ENCODE results near the gene UNC119. TPM values are rescaled to one million over a fixed set of nuclear protein-coding genes. Genes with fewer than 3 reads are reported as not detected.

UNC119 gene
- total and polyA plus RNA-seq, 9 donors: 14.4 to 27.3 (median 19.3) TPM

DNA sequence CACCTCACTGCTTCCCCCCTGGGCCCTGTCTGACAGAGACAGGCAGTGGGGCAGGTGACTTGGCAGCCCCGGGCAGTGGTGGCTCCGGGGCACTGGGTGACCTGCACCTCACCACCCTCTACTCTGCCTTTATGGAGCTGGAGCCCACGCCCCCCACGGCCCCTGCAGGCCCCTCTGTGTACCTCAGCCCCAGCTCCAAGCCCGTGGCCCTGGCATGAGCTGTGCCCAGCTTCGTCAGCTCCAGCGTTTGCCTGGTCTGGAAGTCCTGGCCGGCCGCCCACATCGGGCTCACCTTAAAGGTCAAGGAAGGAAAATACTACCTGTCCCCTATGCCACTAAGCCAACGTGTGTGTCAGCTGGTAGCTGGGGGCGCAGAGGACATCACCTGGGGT lies 15.2 kb downstream of the UNC119 start:
- DNase-seq: no peak
- intact Hi-C loops (cut with DNase I): no loop called here
- 68 to 86% (median 68%) methylated on average over 9 to 12 of the region's 12 CpGs for WGBS, 3 donors

DNA sequence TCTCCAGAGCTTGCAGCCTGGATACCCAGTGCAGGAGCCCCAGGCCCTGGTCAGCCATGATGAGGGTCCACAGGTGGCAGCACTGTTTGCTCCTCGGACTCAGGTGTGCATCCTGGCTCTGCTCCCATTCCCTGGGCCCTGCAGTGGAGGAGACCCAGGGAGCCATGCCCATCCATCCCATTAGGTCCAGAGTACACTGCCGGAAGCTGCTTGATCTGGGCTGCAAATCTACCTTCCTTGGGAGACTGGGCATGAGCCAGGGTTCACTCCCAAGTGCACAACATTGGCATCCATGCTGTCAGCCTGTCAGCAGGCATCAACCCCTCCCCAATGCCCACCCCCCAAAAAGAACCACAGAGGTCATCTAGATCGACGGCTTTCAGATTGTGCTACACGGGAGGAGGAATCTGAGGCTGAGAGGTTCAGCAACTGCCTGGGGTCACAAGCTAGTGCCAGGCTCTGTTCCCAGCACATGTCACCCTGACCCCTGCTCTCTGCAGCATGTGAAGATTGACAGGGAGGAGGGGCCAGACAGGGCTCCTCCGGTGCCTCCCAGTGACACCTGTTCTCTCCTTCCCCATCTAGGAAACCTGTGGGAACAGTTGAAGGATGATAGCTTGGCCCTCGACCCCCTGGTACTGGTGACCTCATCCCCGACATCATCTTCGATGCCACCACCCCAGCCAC lies 15.7 kb downstream of the UNC119 start:
- Histone ChIP-seq H3K27ac (no peak overlapping the region), H3K27me3 (no peaks in the 10 kb centered on the region), H3K9me3 (no peaks in the 10 kb centered on the region), H3K4me1 (ENCODE audit: insufficient read depth) (no peaks in the 10 kb centered on the region), H3K36me3 (no peaks in the 10 kb centered on the region), H3K4me3 (no peak overlapping the region)
- WGBS, 3 donors: 55 to 65% (median 58%) methylated on average over 9 of the region's 9 CpGs
- TF ChIP-seq EP300 (IDR thresholded peaks at IDR 0.05) (no peak), POLR2A (IDR thresholded peaks at IDR 0.05) (no peak)
- TF ChIP-seq, protein P1, sequence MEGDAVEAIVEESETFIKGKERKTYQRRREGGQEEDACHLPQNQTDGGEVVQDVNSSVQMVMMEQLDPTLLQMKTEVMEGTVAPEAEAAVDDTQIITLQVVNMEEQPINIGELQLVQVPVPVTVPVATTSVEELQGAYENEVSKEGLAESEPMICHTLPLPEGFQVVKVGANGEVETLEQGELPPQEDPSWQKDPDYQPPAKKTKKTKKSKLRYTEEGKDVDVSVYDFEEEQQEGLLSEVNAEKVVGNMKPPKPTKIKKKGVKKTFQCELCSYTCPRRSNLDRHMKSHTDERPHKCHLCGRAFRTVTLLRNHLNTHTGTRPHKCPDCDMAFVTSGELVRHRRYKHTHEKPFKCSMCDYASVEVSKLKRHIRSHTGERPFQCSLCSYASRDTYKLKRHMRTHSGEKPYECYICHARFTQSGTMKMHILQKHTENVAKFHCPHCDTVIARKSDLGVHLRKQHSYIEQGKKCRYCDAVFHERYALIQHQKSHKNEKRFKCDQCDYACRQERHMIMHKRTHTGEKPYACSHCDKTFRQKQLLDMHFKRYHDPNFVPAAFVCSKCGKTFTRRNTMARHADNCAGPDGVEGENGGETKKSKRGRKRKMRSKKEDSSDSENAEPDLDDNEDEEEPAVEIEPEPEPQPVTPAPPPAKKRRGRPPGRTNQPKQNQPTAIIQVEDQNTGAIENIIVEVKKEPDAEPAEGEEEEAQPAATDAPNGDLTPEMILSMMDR (IDR thresholded peaks at IDR 0.05): no peak
- DNase-seq: no peak
- intact Hi-C loops (cut with DNase I): no loop called here

More for the DNA sequence above, 15.2 kb downstream of the UNC119 start:
- Histone ChIP-seq H3K4me3 (no peak overlapping the region), H3K27me3 (no peaks in the 10 kb centered on the region), H3K36me3 (no peaks in the 10 kb centered on the region), H3K4me1 (ENCODE audit: insufficient read depth) (no peaks in the 10 kb centered on the region), H3K27ac (no peak overlapping the region), H3K9me3 (no peaks in the 10 kb centered on the region)
- TF ChIP-seq, protein P1 (IDR thresholded peaks at IDR 0.05): no peak
- TF ChIP-seq POLR2A (IDR thresholded peaks at IDR 0.05) (no peak), EP300 (IDR thresholded peaks at IDR 0.05) (no peak)

DNA sequence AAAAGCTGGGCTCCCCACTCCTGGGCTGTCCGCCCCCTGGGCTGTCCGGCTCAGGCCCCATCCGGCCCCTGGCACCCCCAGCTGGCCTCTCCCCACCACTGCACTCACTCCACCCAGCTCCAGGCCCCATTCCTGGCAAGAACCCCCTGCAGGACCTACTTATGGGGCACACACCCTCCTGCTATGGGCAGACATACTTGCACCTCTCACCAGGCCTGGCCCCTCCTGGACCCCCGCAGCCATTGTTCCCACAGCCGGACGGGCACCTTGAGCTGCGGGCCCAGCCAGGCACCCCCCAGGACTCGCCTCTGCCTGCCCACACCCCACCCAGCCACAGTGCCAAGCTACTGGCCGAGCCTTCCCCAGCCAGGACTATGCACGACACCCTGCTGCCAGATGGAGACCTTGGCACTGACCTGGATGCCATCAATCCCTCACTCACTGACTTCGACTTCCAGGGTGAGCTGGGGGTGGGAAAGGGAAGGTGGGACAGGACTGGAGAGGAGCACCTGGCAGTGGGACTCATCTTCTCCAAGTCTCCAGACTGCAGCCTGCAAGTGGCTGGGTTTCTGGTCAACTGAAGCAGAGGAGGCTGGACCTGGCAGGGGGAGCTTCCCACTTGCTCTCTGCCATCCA lies 17.6 kb downstream of the UNC119 start:
- no peak overlapping the region for H3K27ac ChIP-seq
- no peak overlapping the region for H3K4me3 ChIP-seq
- no peaks in the 10 kb centered on the region for H3K36me3 ChIP-seq
- no peaks in the 10 kb centered on the region for H3K9me3 ChIP-seq
- no peaks in the 10 kb centered on the region for H3K4me1 ChIP-seq (ENCODE audit: insufficient read depth)
- intact Hi-C loops (cut with DNase I): no loop called here
- no peak for DNase-seq
- H3K27me3 ChIP-seq: no peaks in the 10 kb centered on the region
- WGBS, 3 donors: 77 to 85% (median 80%) methylated on average over 11 of the region's 11 CpGs
- no peak for TF ChIP-seq POLR2A (IDR thresholded peaks at IDR 0.05)
- no peak for TF ChIP-seq EP300 (IDR thresholded peaks at IDR 0.05)
- TF ChIP-seq, protein P1 (IDR thresholded peaks at IDR 0.05): no peak

DNA sequence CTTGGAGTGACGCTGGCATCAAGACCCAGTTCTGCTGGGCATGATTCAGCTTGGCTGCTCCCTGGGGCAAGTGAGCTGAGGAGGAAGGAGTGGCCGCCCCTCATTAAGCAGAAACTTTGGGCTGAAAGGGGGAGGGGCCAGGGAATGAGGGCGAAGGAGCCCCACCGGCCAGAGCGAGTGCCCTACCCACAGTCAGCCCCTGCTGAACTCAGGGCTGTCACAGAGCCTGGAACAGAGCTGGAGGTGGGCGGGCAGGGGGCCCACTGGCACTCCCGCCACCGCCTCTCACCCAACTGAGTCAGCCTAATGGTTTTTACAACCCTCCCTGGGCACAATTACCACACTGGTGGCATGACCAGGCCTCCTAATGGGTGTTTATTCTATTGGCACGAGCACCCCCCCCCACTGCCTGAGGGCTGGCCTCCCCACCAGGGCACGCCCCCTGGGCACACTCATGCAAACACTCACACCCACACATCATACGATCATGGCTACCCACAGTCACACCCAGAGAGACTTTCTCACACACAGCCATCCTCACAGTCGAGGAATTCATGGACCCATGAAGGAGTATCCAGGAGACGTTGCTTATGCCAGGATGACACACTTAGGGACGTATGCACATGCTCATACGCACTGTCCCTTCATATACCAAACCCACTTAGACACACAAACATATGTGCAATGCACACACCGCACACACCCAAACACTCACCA lies 19.2 kb downstream of the UNC119 start:
- WGBS, 3 donors: 74 to 76% (median 75%) methylated on average over 16 of the region's 16 CpGs
- DNase-seq: no peak
- Histone ChIP-seq H3K9me3 (no peaks in the 10 kb centered on the region), H3K27ac (no peak overlapping the region), H3K36me3 (no peaks in the 10 kb centered on the region), H3K27me3 (no peaks in the 10 kb centered on the region), H3K4me3 (no peak overlapping the region), H3K4me1 (ENCODE audit: insufficient read depth) (no peaks in the 10 kb centered on the region)
- TF ChIP-seq, protein P1 (IDR thresholded peaks at IDR 0.05): no peak
- no peak for TF ChIP-seq POLR2A (IDR thresholded peaks at IDR 0.05)
- no peak for TF ChIP-seq EP300 (IDR thresholded peaks at IDR 0.05)
- intact Hi-C loops (cut with DNase I): no loop called here
